ENCODE measurements around the gene ABCC12.

DNA sequence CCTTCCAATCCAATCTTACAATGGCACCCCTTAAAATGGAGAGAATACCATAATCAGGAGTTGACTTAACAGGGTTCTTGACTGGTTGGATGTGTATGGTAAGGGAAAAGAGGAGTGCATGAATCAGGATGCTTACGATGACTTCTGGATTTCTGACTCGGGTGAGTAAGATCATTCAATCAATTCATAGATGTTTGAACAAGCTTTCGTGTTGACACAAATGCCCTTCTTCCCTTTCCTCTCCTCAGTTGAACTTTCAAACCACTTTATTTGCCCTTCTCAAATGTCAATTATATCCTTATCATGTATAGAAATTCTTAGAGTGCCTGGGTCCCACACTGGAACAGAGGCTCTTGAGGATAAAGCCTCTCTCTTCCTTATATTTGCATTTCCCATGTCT, 25.9 kb downstream of the ABCC12 start:
- TF ChIP-seq POLR2A (IDR thresholded peaks at IDR 0.05) (no peak), CTCF (IDR thresholded peaks at IDR 0.05) (no peak)

Data from prostate gland (tissue), 2 donors.